A549 (cell line): Measurements from ENCODE around the gene TEX2. TPM values are rescaled to one million over a fixed set of nuclear protein-coding genes. Genes with fewer than 3 reads are reported as not detected.
A peak's percentile ranks its signal among the peaks of the same experiment; 100 is the strongest.

Experiments used
- ATAC-seq, 2 experiments: fragments of 200-7000 bp in 1 of 2; fragments of >200 bp in 1 of 2; cut with Nextera tagmentation in 1 of 2; cut with Tn5 transposase in 1 of 2; 3 replicates each; pipeline versions ENCODE4 v1.8.0 to v1.9.1; 2018 to 2020; ENCODE audit warnings: mild to moderate bottlenecking in 1 of 2, moderate library complexity in 1 of 2
- CTCF ChIA-PET: fragments of 300-600 bp; sonication (Branson Sonifier 250); formaldehyde crosslinking; extraction: SDS; loops from one replicate; lab custom pipeline; 2021; ENCODE audit warnings: antibody characterized with exemption, inconsistent platforms; lab: Yijun Ruan, JAX
- POLR2A ChIA-PET: fragments of 350-600 bp; formaldehyde crosslinking; extraction: SDS; loops from one replicate; lab custom pipeline; 2021; ENCODE audit warnings: antibody characterized with exemption, inconsistent platforms; lab: Yijun Ruan, JAX
- DNase-seq, 2 experiments: peaks; one replicate each; pipeline versions ENCODE4 v3.0.0 to v3.0.0-alpha.2; 2011 to 2016; ENCODE audit warnings: low read depth in 1 of 2, low spot score in 1 of 2
- FAIRE-seq: peaks from 2 replicates; lab custom pipeline; 2011; peaks lifted over from hg19 to GRCh38; lab: Jason Lieb, UNC
- H3K27ac ChIP-seq, 2 experiments: fragments of >200 bp; sonication (Bioruptor Twin); formaldehyde crosslinking; 3 replicates each; pipeline ENCODE4 v1.5.1; 2016 to 2017
- H3K4me1 ChIP-seq: fragments of >200 bp; sonication (Bioruptor Twin); formaldehyde crosslinking; 3 replicates; pipeline ENCODE4 v1.6.1; 2016
- H3K4me2 ChIP-seq: fragments of >200 bp; sonication (Bioruptor Twin); formaldehyde crosslinking; 3 replicates; pipeline ENCODE4 v1.6.1; 2016
- H3K4me3 ChIP-seq: fragments of >200 bp; sonication (Bioruptor Twin); formaldehyde crosslinking; 3 replicates; pipeline ENCODE4 v1.5.1; 2016
- H3K9me3 ChIP-seq: fragments of >200 bp; sonication (Bioruptor Twin); formaldehyde crosslinking; 3 replicates; pipeline ENCODE4 v1.6.1; 2016
- CBX8 ChIP-seq: fragments of 200-600 bp; sonication (generic); IDR thresholded peaks from 2 replicates; pipeline ENCODE4 v1.6.1; 2016
- ESRRA ChIP-seq: fragments of 150-350 bp; IDR thresholded peaks from 2 replicates; pipeline ENCODE4 v1.6.1; 2014; ENCODE audit warnings: mild to moderate bottlenecking, low read length, borderline replicate concordance
- FOSB ChIP-seq: fragments of 250-450 bp; sonication (Bioruptor Pico); IDR thresholded peaks from 2 replicates; pipeline ENCODE4 v1.5.0; 2020; ENCODE audit warnings: mild to moderate bottlenecking, moderate library complexity
- FOSL2 ChIP-seq, 2 experiments: fragments of 450-650 bp in 1 of 2; fragments of >200 bp in 1 of 2; sonication (Bioruptor Twin) in 1 of 2; formaldehyde crosslinking; IDR thresholded peaks; 2 replicates each; pipeline versions ENCODE4 v1.5.0 to v1.6.1; 2016 to 2020; ENCODE audit warnings: mild to moderate bottlenecking in 1 of 2, moderate library complexity in 1 of 2
- MAFK ChIP-seq: fragments of 450-650 bp; IDR thresholded peaks from 2 replicates; pipeline ENCODE4 v1.6.1; 2014; ENCODE audit not compliant: partially characterized antibody
- NFE2L2 ChIP-seq: fragments of 150-350 bp; conservative IDR thresholded peaks from 2 replicates; pipeline ENCODE4 v1.6.1; 2014; ENCODE audit warnings: low read length
- NPAS2 ChIP-seq: fragments of 250-450 bp; sonication (Bioruptor Pico); IDR thresholded peaks from 2 replicates; pipeline ENCODE4 v1.8.0; 2022; ENCODE audit warnings: mild to moderate bottlenecking, moderate library complexity, borderline replicate concordance
- PHF8 ChIP-seq: fragments of 200-600 bp; sonication (generic); IDR thresholded peaks from 2 replicates; pipeline ENCODE4 v1.6.1; 2016; ENCODE audit warnings: low read depth, mild to moderate bottlenecking, antibody characterized with exemption, moderate library complexity, borderline replicate concordance
- POLR2A ChIP-seq: IDR thresholded peaks from 2 replicates; pipeline ENCODE4 v1.6.1; 2012; ENCODE audit warnings: mild to moderate bottlenecking, low read length
- POLR2AphosphoS2 ChIP-seq: conservative IDR thresholded peaks from 2 replicates; pipeline ENCODE4 v1.6.1; 2012; ENCODE audit warnings: low read length, improper control_type of control experiment, inconsistent platforms
- RAD21 ChIP-seq, 2 experiments: fragments of >200 bp in 1 of 2; sonication (Bioruptor Twin) in 1 of 2; formaldehyde crosslinking in 1 of 2; IDR thresholded peaks in 1 of 2; conservative IDR thresholded peaks in 1 of 2; 2 replicates in 1 of 2; 3 replicates in 1 of 2; pipeline ENCODE4 v1.6.1; 2012 to 2018; ENCODE audit warnings: inconsistent platforms in 1 of 2
- RFX5 ChIP-seq: fragments of 450-650 bp; IDR thresholded peaks from 2 replicates; pipeline ENCODE4 v1.7.1; 2014; ENCODE audit warnings: antibody characterized with exemption, mild to moderate bottlenecking, moderate library complexity
- SMC3 ChIP-seq: fragments of >200 bp; sonication (Bioruptor Twin); formaldehyde crosslinking; IDR thresholded peaks from 3 replicates; pipeline ENCODE4 v1.6.1; 2018; ENCODE audit warnings: inconsistent platforms
- TFCP2L1 ChIP-seq: fragments of 250-450 bp; sonication (Bioruptor Pico); IDR thresholded peaks from 2 replicates; pipeline ENCODE4 v1.5.0; 2021; ENCODE audit warnings: mild to moderate bottlenecking
- ZC3H11A ChIP-seq: fragments of 450-650 bp; IDR thresholded peaks from 2 replicates; pipeline ENCODE4 v1.6.1; 2014; ENCODE audit warnings: antibody characterized with exemption, mild to moderate bottlenecking
- WGBS: methylation state at CpG from one replicate; pipeline ENCODE4 v1.1.6; 2017; ENCODE audit errors: missing lambda C conversion rate; 5-methylcytosine and 5-hydroxymethylcytosine counted together
- polyA plus RNA-seq, 4 experiments: library from polyadenylated mRNA; depleted of rRNA in 3 of 4; stranded (reverse); fragments of >200 nt; fragmentation: RNase III in 1 of 4; extraction: RNeasy Plus Mini Kit Qiagen cat#74134 plus additional on column Dnase treatment in 1 of 4; gene quantifications; 2 replicates in 3 of 4; 3 replicates in 1 of 4; pipeline ENCODE4 v1.2.3, GENCODE V29; 2011 to 2017
- TF ChIP-seq, protein P1 (sequence below): IDR thresholded peaks from 2 replicates; pipeline ENCODE4 v1.6.1; 2012
- TF ChIP-seq, protein P2 (sequence below): fragments of >200 bp; sonication (Bioruptor Twin); formaldehyde crosslinking; IDR thresholded peaks from 3 replicates; pipeline ENCODE4 v1.6.1; 2016
- TF ChIP-seq, protein P3 (sequence below): fragments of 250-450 bp; sonication (Bioruptor Pico); IDR thresholded peaks from 2 replicates; pipeline ENCODE4 v1.5.0; 2020; ENCODE audit warnings: low read depth, mild to moderate bottlenecking, moderate library complexity
- TF ChIP-seq, protein P4 (sequence below): fragments of >200 bp; sonication (Bioruptor Twin); formaldehyde crosslinking; IDR thresholded peaks from 3 replicates; pipeline ENCODE4 v1.5.1; 2016

The TEX2 gene
- polyA plus RNA-seq, 2 of the 4 experiments (the other 2 are of a cell fraction), result 9.3 to 16.2 TPM

DNA sequence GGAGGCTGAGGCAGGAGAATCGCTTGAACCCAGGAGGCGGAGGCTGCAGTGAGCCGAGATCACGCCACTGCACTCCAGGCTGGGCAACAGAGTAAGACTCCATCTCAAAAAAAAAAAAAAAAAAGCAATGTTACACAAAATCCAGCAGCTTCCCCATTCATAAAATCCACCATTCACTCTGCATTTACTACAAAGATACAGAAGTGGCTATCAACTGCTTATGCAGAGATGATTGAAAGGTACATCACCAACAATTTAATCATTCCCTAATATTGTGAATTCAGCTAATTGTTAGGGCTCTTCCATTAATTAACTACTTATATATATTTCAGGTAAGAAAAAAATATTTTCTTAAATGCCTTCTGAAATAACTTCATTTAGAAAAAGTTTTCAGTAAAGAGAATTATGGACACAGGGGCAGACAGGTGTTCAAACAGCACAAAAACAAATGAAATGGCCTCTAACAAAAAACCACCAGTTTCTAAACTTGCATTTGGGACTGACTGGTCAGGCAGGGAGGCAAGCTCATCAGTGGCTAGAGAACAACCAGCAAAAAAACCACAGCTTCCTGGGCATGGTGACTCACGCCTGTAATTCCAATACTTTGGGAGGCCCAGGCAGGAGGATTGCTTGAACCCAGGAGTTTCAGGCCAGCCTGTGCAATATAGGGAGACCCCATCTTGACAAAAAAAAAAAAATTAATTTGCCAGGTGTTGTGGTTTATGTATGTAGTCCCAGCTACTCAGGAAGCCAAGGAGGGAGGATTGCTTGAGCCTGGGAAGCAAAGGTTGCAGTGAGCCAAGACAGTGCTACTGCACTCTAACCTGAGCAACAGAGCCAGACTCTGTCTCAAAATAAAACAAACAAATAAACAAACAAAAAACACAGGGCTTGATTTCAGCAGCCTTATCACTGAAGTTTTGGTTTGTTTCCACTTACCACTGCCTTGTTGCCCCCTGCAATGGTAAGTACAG, 159.4 kb downstream of the TEX2 start:
- Histone ChIP-seq H3K27ac (0 out of 6 replicates have a peak overlapping the region, but pooled peaks of 1 of the 2 experiments have one; percentile 17), H3K4me1 (peaks cover 46% of the 10 kb centered on the region), H3K4me3 (no peak overlapping the region), H3K4me2 (0 out of 3 replicates have a peak overlapping the region, but pooled peaks have one; percentile 11), H3K9me3 (no peaks in the 10 kb centered on the region)
- no peak for ATAC-seq
- FAIRE-seq, result no peak
- no peak for DNase-seq
- TF ChIP-seq, protein P1, sequence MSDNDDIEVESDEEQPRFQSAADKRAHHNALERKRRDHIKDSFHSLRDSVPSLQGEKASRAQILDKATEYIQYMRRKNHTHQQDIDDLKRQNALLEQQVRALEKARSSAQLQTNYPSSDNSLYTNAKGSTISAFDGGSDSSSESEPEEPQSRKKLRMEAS, result no peak
- TF ChIP-seq FOSL2 (IDR thresholded peaks at IDR 0.05) (no peak), FOSL2 (CRISPR knock-in tag; IDR thresholded peaks at IDR 0.05) (no peak), PHF8 (no peak), POLR2A (no peak), SMC3 (no peak), CBX8 (no peak), TFCP2L1 (CRISPR knock-in tag) (no peak), RAD21 (conservative IDR thresholded peaks at IDR 0.05 in 1 of 2, IDR thresholded peaks at IDR 0.05 in 1 of 2) (no peak), ESRRA (no peak), FOSB (CRISPR knock-in tag) (no peak), NPAS2 (CRISPR knock-in tag) (no peak), ZC3H11A (no peak), RFX5 (no peak), NFE2L2 (no peak)
- TF ChIP-seq, protein P2, sequence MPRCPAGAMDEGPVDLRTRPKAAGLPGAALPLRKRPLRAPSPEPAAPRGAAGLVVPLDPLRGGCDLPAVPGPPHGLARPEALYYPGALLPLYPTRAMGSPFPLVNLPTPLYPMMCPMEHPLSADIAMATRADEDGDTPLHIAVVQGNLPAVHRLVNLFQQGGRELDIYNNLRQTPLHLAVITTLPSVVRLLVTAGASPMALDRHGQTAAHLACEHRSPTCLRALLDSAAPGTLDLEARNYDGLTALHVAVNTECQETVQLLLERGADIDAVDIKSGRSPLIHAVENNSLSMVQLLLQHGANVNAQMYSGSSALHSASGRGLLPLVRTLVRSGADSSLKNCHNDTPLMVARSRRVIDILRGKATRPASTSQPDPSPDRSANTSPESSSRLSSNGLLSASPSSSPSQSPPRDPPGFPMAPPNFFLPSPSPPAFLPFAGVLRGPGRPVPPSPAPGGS, result no peak
- TF ChIP-seq, protein P3, sequence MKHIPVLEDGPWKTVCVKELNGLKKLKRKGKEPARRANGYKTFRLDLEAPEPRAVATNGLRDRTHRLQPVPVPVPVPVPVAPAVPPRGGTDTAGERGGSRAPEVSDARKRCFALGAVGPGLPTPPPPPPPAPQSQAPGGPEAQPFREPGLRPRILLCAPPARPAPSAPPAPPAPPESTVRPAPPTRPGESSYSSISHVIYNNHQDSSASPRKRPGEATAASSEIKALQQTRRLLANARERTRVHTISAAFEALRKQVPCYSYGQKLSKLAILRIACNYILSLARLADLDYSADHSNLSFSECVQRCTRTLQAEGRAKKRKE, result no peak
- TF ChIP-seq, protein P4, sequence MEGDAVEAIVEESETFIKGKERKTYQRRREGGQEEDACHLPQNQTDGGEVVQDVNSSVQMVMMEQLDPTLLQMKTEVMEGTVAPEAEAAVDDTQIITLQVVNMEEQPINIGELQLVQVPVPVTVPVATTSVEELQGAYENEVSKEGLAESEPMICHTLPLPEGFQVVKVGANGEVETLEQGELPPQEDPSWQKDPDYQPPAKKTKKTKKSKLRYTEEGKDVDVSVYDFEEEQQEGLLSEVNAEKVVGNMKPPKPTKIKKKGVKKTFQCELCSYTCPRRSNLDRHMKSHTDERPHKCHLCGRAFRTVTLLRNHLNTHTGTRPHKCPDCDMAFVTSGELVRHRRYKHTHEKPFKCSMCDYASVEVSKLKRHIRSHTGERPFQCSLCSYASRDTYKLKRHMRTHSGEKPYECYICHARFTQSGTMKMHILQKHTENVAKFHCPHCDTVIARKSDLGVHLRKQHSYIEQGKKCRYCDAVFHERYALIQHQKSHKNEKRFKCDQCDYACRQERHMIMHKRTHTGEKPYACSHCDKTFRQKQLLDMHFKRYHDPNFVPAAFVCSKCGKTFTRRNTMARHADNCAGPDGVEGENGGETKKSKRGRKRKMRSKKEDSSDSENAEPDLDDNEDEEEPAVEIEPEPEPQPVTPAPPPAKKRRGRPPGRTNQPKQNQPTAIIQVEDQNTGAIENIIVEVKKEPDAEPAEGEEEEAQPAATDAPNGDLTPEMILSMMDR, result no peak
- 88% methylated on average over 5 of the region's 5 CpGs for WGBS
- POLR2A ChIA-PET, result interaction anchor here (0.7 kb wide), 1 partner anchor 17 kb away, joined by 3 read pairs; no protein-coding TSS in a partner anchor
- CTCF ChIA-PET, result interaction anchor here (0.7 to 2.2 kb wide), 10 partner anchors 14 to 238 kb away, joined by 3 to 15 read pairs (median 4); partner anchors contain the start of gene GH1

DNA sequence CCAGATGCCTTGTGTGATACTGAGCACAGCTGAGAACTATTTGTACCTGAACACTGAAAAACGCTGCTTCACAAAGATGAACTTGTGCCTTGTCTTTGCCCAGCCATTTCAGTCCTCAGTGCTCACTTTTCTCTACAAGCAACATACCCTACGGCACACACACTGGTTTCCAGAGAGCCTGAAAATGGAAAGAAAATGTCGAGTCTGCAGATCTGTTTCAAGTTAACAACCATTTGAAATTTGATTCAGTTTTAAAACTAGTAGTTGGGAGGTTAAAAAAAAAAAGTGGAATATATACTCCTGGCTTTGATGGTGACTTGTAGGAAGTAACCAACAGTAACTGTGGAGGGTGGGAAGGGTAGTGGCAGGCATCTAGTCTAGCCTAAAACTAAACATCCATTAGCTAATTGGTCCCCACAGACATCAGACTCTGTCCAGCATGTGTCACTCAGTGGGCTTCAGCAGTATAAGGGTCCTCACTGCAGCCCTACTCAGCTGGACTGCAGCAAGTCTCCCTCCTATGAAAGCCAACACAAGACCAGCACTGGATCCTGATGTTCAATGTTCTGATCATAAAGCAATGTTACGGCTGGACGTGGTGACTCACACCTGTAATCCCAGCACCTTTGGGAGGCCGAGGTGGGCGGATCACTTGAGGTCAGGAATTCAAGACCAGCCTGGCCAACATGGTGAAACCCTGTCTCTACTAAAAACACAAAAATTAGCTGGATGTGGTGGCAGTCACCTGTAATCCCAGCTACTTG, 160.3 kb downstream of the TEX2 start:
- Histone ChIP-seq H3K4me3 (no peak overlapping the region), H3K4me2 (no peak overlapping the region), H3K27ac (no peak overlapping the region), H3K4me1 (peaks cover 40% of the 10 kb centered on the region), H3K9me3 (no peaks in the 10 kb centered on the region)
- TF ChIP-seq POLR2AphosphoS2 (no peak), MAFK (peak; percentile 86)
- FAIRE-seq (no peak), DNase-seq (no peak), ATAC-seq (no peak)
- CTCF ChIA-PET, result interaction anchor here (0.9 to 2.8 kb wide), 10 partner anchors 20 to 237 kb away, joined by 3 to 15 read pairs (median 5); partner anchors contain the start of gene GH1
- POLR2A ChIA-PET, result no interaction called here
- 92% methylated on average over 7 of the region's 7 CpGs for WGBS
